ENCODE data around the gene HCAR2.
"Not testable (repeated sequence)": the region's sequence is repeated elsewhere in the genome, so short reads cannot be mapped to it uniquely, and the experiment has no call there.

Gene HCAR2

DNA sequence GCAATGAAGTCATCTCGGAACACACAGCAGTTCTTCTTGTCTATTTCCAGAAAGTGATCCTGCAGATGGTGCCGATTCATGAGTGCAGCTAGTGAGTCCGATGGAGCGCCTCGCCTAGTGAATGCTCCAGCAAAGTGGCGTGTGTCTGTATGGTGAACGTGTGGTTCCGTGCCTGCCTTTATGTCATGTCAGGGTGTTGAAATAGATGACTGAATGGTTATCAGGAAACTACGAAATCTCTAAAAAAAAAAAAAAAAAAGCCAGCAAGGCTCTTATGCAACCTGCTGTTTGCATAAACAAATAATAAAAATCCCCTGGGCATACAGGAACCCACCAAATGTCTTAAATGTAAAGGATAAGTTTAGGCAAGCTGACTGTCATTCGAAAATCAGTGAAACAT is 13.5 kb upstream of the HCAR2 start, which contains the start of gene HCAR3:
Gene HCAR3 (minus strand): TSS at position 154 of the 400 bp plus-strand sequence. CDS start 74 bp downstream, at position 80.
- in situ Hi-C loops (cut with HindIII; ENCODE audit: low sequenced_read_pairs): not testable (repeated sequence)

DNA sequence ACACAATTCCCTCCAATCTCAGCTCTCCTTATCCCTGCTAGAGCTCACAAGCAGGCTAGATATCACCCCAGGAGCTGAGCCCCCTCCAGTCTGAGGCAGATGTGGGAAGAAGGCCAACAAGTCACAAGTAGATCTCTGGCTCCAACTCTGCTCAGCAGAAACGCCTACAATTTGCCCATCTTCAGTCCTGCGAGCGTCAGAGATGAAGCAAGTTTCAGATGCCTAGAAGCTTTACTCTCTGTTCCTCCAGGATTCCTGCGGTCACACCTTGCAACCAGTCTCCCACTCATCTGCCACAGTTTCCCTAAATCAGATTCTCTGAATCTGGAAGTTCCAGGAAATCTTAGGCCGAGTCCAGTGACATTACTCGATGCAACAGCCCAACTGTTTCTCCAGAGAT is 12.1 kb upstream of the HCAR2 start:
- in situ Hi-C loops (cut with HindIII; ENCODE audit: low sequenced_read_pairs): not testable (repeated sequence)

DNA sequence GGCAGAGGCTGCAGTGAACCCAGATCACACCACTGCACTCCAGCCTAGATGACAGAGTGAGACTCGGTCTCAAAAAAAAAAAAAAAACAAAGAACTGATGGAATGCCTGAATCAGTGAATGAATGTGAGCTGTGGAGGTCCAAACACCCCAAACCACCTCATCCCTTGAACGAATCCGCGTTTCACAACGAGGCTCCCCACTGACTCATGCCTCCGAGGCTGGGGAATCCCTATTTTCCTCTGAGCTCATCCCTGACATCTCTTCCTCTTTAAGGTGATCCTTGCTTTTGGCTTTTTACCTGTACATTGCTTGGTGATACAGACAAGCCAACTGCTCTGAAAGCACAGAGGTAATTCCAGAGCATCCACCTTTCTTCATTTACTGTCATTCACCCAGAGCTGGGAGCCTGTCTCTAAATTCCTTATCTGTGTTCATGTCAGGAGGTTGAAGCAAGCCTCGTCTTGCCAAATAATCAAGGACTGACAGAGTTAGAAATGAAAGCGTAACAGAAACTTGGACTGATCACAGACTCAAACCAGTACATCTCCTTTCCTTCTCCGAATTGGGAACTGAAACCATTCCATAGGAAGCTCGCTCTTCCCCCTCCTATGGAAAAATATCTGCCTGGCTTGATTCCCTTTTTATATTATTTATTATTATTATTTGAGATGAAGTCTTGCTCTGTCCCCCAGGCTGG is 10.5 kb upstream of the HCAR2 start:
- in situ Hi-C loops (cut with HindIII; ENCODE audit: low sequenced_read_pairs): not testable (repeated sequence)

DNA sequence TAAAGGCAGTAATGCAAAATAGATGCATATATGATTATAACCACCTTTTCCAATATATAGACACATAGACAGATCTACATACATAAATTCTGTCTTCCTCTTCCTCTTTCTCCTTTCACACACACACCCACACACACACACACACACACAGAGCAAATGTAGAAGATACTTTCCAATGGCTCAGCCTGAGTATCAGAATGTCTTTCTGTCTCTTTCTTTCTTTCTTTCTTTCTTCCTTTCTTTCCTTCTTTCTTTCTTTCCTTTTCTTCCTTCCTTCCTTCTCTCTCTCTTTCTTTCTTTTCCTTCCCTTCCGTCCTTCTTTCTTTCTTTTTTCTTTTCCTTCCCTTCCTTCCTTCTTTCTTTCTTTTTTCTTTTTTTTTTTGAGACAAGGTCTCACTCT is 8.1 kb upstream of the HCAR2 start:
- in situ Hi-C loops (cut with HindIII; ENCODE audit: low sequenced_read_pairs): not testable (repeated sequence)

DNA sequence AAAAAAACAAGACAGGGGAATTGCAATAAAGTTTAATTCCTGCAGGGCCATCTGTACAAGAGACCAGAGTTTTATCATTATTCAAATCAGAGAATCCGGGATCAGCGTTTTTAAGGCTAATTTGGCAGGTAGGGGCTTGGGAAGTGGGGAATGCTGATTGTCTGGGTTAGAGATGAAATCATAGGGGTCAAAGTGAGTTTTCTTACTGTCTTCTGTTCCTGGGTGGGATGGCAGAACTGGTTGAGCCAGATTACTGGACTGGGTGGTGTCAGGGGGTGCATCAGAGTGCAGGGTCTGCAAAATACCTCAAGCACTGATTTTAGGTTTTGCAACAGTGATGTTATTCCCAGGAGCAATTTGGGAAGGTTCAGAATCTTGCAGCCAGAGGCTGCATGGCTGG is 7.2 kb upstream of the HCAR2 start:
- in situ Hi-C loops (cut with HindIII; ENCODE audit: low sequenced_read_pairs): not testable (repeated sequence)

DNA sequence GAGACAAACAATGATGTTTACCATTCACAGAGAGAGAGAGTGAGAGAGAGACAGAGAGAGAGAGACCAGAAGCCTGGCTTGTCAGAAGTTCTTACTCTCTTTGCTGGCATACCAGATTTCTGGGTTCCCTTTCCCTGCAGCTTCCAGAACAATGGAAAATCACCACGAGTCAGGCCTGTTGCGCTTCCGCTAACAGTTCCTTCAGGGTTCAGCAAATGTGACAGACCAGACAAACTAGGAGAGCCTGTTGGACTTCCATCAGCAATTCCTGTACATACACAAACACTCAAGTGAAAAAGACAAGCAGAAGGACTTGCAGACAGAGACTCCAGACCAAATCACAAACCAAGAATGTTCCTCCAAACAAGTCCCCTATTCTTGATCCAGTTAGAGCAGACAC is 6.1 kb upstream of the HCAR2 start:
- in situ Hi-C loops (cut with HindIII; ENCODE audit: low sequenced_read_pairs): not testable (repeated sequence)

DNA sequence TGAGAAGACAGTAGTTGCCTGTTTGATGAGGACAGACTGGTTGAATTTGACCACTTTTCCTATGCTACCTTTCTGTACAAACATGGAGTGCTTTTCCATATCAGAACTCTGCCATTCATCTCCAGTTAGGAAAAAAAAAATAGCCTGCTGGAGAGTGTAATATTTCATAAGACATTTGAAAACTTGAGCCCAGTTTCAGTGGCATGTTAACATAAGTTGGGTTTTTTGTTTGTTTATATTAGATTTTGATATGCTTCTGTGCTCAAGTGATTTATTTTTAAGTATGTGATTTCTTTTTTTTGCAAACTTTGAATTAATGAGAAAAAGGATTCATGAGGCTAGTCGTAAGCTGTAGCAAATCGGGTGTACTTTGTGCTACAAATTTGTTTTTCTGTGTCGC is 684 bp upstream of the HCAR2 start:
- in situ Hi-C loops (cut with HindIII; ENCODE audit: low sequenced_read_pairs): not testable (repeated sequence)

DNA sequence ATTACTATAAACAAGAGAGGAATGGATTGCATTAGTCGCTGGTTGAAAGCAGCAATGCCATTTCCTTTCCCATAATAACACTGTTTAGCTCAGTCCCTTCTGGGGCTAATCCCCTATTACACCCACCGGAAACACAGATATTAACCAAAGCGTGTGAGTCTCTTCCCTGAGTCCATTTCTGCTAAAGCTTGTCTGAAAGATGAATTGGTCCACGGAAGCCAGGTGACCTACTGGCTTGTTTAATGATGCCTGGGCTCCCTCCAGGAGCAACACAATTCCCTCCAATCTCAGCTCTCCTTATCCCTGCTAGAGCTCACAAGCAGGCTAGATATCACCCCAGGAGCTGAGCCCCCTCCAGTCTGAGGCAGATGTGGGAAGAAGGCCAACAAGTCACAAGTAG is 1.7 kb downstream of the HCAR2 start:
- in situ Hi-C loops (cut with HindIII; ENCODE audit: low sequenced_read_pairs): not testable (repeated sequence)

DNA sequence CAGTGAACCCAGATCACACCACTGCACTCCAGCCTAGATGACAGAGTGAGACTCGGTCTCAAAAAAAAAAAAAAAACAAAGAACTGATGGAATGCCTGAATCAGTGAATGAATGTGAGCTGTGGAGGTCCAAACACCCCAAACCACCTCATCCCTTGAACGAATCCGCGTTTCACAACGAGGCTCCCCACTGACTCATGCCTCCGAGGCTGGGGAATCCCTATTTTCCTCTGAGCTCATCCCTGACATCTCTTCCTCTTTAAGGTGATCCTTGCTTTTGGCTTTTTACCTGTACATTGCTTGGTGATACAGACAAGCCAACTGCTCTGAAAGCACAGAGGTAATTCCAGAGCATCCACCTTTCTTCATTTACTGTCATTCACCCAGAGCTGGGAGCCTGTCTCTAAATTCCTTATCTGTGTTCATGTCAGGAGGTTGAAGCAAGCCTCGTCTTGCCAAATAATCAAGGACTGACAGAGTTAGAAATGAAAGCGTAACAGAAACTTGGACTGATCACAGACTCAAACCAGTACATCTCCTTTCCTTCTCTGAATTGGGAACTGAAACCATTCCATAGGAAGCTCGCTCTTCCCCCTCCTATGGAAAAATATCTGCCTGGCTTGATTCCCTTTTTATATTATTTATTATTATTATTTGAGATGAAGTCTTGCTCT is 3.0 kb downstream of the HCAR2 start:
- in situ Hi-C loops (cut with HindIII; ENCODE audit: low sequenced_read_pairs): not testable (repeated sequence)

DNA sequence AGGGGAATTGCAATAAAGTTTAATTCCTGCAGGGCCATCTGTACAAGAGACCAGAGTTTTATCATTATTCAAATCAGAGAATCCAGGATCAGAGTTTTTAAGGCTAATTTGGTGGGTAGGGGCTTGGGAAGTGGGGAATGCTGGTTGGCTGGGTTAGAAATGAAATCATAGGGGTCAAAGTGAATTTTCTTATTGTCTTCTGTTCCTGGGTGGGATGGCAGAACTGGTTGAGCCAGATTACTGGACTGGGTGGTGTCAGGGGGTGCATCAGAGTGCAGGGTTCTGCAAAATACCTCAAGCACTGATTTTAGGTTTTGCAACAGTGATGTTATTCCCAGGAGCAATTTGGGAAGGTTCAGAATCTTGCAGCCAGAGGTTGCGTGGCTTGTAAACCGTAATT is 6.2 kb downstream of the HCAR2 start:
- in situ Hi-C loops (cut with HindIII; ENCODE audit: low sequenced_read_pairs): not testable (repeated sequence)

DNA sequence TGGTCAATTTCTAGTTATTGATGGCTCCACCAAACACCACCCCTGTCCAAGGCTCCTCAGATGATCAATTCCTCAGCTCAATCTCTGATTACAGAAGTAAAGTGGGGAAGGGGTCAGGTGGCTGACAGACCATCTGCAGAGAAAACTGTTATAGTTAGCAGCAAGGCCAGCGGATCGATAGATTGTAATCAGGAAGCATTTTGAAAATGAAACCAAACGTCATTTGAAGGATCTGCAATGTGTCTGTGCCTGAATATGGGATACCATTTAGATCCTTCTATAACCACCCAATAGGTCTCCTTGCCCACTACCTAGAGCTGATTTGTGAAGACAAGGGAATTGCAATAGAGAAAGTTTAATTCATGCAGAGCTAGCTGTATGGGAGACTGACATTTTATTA is 11.6 kb downstream of the HCAR2 start:
- in situ Hi-C loops (cut with HindIII; ENCODE audit: low sequenced_read_pairs): no loop called here

DNA sequence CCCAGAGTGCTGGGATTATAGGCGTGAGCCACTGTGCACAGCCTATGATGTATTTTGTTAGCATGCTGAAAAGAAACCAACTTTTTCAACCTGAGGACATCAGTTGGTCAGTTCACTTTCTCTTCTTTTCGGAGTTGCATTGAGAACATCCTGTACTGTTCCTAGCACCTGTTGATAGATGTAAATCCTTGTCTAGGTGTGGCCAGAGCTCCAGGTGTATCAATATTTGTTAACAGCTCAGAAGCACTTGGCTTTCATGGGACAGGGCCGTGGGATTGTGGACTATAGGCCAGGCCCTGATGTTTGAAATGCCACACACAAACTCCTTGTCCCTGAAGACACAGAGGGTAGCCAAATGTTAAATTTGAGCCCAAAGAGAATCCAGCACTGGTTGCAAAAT is 14.9 kb downstream of the HCAR2 start:
- in situ Hi-C loops (cut with HindIII; ENCODE audit: low sequenced_read_pairs): no loop called here

DNA sequence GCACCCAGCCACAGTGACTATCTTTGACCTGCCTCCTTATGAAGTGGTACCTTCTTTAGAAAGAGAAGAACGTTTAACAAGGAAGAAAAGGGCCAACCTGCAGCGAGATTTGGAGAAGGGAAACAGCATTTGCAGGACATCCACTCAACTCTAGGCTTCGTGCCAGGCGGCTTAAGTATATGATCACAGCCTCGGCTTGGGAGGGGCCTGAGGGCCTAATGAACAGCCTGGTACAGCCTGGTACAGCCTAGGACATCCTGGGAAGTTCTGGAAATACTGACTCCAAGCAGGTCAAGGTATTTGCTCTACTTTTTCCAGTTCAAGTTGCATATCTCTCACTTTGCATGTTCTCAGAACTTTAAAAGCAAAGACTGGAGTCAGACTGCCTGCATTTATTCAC is 16.1 kb downstream of the HCAR2 start:
- in situ Hi-C loops (cut with HindIII; ENCODE audit: low sequenced_read_pairs): no loop called here

DNA sequence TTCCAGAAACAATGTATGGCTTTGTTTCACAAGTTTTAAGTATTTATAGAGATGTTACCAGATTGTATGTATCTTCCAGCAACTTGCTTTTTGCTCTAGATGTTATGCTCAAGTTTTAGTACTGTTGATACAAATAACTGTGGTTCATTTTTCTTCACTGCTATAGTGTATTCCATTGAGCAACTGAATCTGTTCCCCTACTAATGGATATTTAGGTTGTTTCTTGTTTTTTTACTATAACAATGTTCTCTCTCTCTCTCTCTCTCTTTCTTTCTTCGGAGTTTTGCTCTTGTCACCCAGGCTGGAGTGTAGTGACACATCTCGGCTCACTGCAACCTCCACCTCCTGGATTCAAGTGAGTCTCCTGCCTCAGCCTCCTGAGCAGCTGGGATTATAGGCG is 16.6 kb downstream of the HCAR2 start:
- in situ Hi-C loops (cut with HindIII; ENCODE audit: low sequenced_read_pairs): no loop called here

DNA sequence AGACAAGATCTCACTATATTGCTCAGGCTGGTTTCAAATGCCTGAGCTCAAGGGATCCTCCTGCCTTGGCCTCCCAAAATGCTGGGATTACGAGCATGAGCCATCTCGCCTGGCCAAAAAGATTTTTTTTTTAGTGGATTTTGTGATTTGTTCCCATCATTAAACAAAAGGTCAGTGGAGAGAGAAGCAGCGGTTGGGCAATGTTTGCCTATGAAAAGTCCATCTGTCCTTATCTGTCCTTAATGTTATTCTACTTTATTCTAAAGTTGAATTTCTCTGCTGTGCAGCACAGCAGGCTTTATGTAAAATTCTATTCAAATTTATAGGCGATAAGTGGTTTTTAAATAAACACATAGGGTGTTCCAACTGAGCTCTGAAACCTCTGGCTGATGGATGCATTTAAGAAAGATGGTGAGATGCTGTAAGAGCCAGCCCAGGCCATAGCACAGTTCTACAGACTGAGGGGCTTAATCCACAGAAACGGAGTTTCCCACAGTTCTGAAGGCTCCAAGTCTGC is 18.8 kb downstream of the HCAR2 start:
- in situ Hi-C loops (cut with HindIII; ENCODE audit: low sequenced_read_pairs): no loop called here

DNA sequence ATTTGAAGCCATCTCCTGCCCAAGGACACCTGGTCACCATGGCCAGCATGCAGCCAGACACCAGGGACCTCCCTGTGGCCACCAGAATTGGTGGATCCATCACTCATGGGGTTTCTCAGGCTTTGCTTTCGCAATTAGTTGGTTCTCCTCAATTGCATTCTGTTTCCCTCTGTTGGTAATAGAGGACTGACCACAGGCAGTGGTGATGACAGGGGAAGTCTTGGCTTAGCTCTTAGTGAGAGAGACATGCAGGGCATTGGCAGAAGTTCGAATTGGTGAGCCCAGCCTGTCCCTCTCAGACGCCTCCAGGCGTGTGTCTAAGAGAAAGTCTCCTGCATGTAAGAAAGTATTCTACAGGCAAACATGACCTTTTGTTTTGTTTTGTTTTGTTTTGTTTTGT is 21.3 kb downstream of the HCAR2 start:
- in situ Hi-C loops (cut with HindIII; ENCODE audit: low sequenced_read_pairs): no loop called here

DNA sequence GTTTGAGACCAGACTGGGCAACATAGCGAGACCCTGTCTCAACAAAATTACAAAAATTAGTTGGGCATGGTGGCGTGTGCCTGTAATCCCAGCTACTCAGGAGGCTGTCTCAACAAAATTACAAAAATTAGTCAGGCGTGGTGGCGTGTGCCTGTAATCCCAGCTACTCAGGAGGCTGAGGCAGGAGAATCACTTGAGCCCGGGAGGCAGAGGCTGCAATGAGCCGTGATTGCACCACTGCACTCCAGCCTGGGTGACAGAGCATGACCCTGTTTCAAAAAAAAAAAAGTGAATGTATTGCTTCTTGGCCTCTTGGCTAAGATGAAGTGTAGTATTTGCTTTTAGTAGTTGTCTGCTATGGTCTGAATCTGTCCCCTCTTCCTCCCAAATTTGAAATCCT is 22.2 kb downstream of the HCAR2 start:
- in situ Hi-C loops (cut with HindIII; ENCODE audit: low sequenced_read_pairs): not testable (repeated sequence)

DNA sequence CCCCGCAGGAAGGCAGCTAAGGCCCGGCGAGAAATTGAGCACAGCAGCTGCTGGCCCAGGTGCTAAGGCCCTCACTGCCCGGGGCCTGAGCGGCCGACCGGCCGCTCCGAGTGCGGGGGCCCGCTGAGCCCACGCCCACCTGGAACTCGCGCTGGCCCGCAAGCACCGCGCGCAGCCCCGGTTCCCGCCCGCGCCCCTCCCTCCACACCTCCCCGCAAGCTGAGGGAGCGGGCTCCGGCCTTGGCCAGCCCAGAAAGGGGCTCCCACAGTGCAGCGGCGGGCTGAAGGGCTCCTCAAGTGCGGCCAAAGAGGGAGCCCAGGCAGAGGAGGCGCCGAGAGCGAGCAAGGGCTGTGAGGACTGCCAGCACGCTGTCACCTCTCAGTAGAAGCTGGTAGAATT is 26.4 kb downstream of the HCAR2 start:
- in situ Hi-C loops (cut with HindIII; ENCODE audit: low sequenced_read_pairs): not testable (repeated sequence)

DNA sequence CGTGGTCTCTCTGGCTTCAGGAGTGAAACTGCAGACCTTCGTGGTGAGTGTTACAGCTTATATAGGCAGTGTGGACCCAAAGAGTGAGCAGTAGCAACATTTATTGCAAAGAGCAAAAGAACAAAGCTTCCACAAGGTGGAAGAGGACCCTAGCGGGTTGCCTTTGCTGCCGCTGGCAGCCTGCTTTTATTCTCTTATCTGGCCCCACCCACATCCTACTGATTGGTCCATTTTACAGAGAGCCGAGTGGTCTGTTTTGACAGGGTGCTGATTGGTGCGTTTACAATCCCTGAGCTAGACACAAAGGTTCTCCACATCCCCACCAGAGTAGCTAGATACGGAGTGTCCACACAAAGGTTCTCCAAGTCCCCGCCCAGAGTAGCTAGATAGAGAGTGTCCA is 27.1 kb downstream of the HCAR2 start:
- in situ Hi-C loops (cut with HindIII; ENCODE audit: low sequenced_read_pairs): not testable (repeated sequence)

DNA sequence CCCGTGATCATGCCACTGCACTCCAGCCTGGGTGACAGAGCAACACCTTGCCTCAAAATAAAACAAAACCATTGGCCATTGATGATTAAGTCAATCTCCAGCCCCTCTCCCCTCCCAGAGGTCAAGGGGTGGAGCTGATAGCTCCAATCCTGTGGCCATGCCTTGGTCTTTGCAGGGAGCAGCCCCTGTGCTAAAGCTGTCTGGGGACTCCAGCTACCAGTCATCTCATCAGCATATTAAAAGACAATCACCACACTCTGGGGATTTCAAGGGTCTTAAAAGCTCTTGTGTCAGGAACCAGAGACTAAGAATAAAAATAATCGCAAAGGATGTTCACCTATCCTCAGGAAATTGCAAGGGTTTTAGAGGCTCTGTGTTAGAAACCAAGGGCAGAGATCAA is 30.6 kb downstream of the HCAR2 start:
- in situ Hi-C loops (cut with HindIII; ENCODE audit: low sequenced_read_pairs): no loop called here

DNA sequence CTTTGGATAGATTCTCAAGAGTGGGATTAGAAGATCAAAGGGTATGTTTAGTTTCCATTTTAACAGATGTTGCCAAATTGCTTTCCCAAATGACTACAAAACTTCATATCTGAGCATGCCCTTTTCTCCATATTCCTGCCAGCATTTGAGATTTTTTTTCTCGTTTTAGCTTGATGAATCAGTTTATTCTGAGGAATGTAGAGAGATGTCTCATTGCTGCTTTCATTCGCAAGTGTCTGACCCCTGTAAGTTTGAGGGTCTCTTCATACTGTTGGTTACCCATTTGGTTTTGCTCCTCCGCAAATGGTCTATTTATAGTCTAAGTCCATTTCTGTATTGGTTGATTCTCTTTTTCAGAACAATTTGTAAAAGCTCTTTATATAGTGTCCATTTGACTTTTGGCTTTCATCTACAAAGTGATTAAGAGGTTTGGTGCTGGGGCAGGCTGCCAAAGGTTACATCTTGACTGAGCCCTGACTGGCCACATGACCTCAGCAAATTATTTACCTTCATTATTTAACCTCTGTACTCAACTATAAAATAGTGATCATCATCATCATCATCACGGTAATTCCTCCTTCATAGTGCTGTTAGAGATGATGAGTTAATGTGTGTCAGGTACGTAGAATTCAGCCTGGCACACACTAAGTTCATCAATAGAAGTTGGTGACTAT is 33.6 kb downstream of the HCAR2 start:
- in situ Hi-C loops (cut with HindIII; ENCODE audit: low sequenced_read_pairs): no loop called here

DNA sequence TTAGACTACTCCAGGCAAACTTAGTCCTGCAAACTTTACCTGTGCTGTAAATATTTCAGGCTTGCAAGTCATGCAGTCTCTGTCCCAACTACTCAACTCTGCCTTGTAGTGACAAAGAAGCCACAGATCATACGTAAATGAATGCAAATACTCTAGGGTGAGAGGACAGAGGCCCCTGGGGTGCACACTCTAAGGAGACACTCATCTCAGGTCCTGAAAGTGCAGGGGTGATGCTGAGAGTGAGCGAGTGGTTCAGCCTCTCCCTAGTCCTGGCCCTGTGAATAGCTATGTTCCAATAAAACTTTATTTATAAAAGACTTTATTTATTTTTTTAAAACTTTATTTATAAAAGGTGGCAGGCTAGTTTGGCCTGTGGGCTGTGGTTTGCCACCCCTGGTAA is 34.9 kb downstream of the HCAR2 start:
- in situ Hi-C loops (cut with HindIII; ENCODE audit: low sequenced_read_pairs): no loop called here

Data from endothelial cell of hepatic sinusoid (primary cell).